ENCODE results near the gene NUP160.

NUP160 gene

GRCh38 chr11:47846998-47847397 lies 1.2 kb downstream of the NUP160 start:
- Histone ChIP-seq H3K9me3 (ENCODE audit: insufficient read depth, low read depth, low read length) (no peaks in the 10 kb centered on the region), H3K27me3 (ENCODE audit: insufficient read depth, low read length, poor library complexity, severe bottlenecking) (no peaks in the 10 kb centered on the region), H3K4me3 (ENCODE audit: low read length, poor library complexity, severe bottlenecking) (peak overlapping the region; percentile 97), H3K36me3 (ENCODE audit: insufficient read depth, low read length) (peaks cover 13% of the 10 kb centered on the region), H4K20me1 (ENCODE audit: insufficient read depth, low read length, poor library complexity, severe bottlenecking) (peaks cover 37% of the 10 kb centered on the region), H2AFZ (ENCODE audit: low read length) (no peak overlapping the region), H3K79me2 (ENCODE audit: insufficient read depth, low read length) (peaks cover 69% of the 10 kb centered on the region), H3K9ac (ENCODE audit: low read depth, low read length, poor library complexity, severe bottlenecking) (peak overlapping the region; percentile 92), H3K4me1 (ENCODE audit: insufficient read depth, low read length, poor library complexity, severe bottlenecking) (peaks cover 54% of the 10 kb centered on the region), H3F3A (ENCODE audit: low read depth) (0 out of 2 replicates have a peak, but pooled peaks cover 2% of the 10 kb centered on the region), H3K4me2 (ENCODE audit: low read depth, low read length, poor library complexity, severe bottlenecking) (peak overlapping the region; percentile 100), H3K9me2 (replicated peaks; ENCODE audit: low read depth, low read length) (no peaks in the 10 kb centered on the region)
- TF ChIP-seq CTCF (conservative IDR thresholded peaks at IDR 0.05; ENCODE audit: low read length) = no peak
- TF ChIP-seq EZH2phosphoT487 (IDR thresholded peaks at IDR 0.05; ENCODE audit: borderline replicate concordance) = no peak

GRCh38 chr11:47843361-47844055 lies 4.6 kb downstream of the NUP160 start:
- H3K36me3 ChIP-seq (ENCODE audit: insufficient read depth, low read length) = peaks cover 32% of the 10 kb centered on the region
- no peaks in the 10 kb centered on the region for H3K27me3 ChIP-seq (ENCODE audit: insufficient read depth, low read length, poor library complexity, severe bottlenecking)
- H3K9ac ChIP-seq (ENCODE audit: low read depth, low read length, poor library complexity, severe bottlenecking) = no peak overlapping the region
- TF ChIP-seq CTCF (conservative IDR thresholded peaks at IDR 0.05; ENCODE audit: low read length) (no peak), EZH2phosphoT487 (IDR thresholded peaks at IDR 0.05; ENCODE audit: borderline replicate concordance) (no peak)
- peak overlapping the region; percentile 100 for H3K4me2 ChIP-seq (ENCODE audit: low read depth, low read length, poor library complexity, severe bottlenecking)
- peak overlapping the region; percentile 48 for H3K4me3 ChIP-seq (ENCODE audit: low read length, poor library complexity, severe bottlenecking)
- H3F3A ChIP-seq (ENCODE audit: low read depth) = no peaks in the 10 kb centered on the region
- peaks cover 49% of the 10 kb centered on the region for H4K20me1 ChIP-seq (ENCODE audit: insufficient read depth, low read length, poor library complexity, severe bottlenecking)
- peaks cover 76% of the 10 kb centered on the region for H3K79me2 ChIP-seq (ENCODE audit: insufficient read depth, low read length)
- no peak overlapping the region for H2AFZ ChIP-seq (ENCODE audit: low read length)
- peaks cover 39% of the 10 kb centered on the region for H3K4me1 ChIP-seq (ENCODE audit: insufficient read depth, low read length, poor library complexity, severe bottlenecking)
- H3K9me3 ChIP-seq (ENCODE audit: insufficient read depth, low read depth, low read length) = no peaks in the 10 kb centered on the region
- no peaks in the 10 kb centered on the region for H3K9me2 ChIP-seq (replicated peaks; ENCODE audit: low read depth, low read length)

- no peak overlapping the region for H3K9ac ChIP-seq (ENCODE audit: low read depth, low read length, poor library complexity, severe bottlenecking)
- H3K79me2 ChIP-seq (ENCODE audit: insufficient read depth, low read length) = peaks cover 71% of the 10 kb centered on the region
- H3K9me3 ChIP-seq (ENCODE audit: insufficient read depth, low read depth, low read length) = no peaks in the 10 kb centered on the region
- H3K4me1 ChIP-seq (ENCODE audit: insufficient read depth, low read length, poor library complexity, severe bottlenecking) = peaks cover 39% of the 10 kb centered on the region
- H4K20me1 ChIP-seq (ENCODE audit: insufficient read depth, low read length, poor library complexity, severe bottlenecking) = peaks cover 49% of the 10 kb centered on the region
- TF ChIP-seq CTCF (conservative IDR thresholded peaks at IDR 0.05; ENCODE audit: low read length) (no peak), EZH2phosphoT487 (IDR thresholded peaks at IDR 0.05; ENCODE audit: borderline replicate concordance) (no peak)
- H3K4me2 ChIP-seq (ENCODE audit: low read depth, low read length, poor library complexity, severe bottlenecking) = peak overlapping the region; percentile 100
- H3K9me2 ChIP-seq (replicated peaks; ENCODE audit: low read depth, low read length) = no peaks in the 10 kb centered on the region
- peaks cover 38% of the 10 kb centered on the region for H3K36me3 ChIP-seq (ENCODE audit: insufficient read depth, low read length)
- no peak overlapping the region for H3K4me3 ChIP-seq (ENCODE audit: low read length, poor library complexity, severe bottlenecking)
- H3F3A ChIP-seq (ENCODE audit: low read depth) = no peaks in the 10 kb centered on the region
- no peaks in the 10 kb centered on the region for H3K27me3 ChIP-seq (ENCODE audit: insufficient read depth, low read length, poor library complexity, severe bottlenecking)
- H2AFZ ChIP-seq (ENCODE audit: low read length) = no peak overlapping the region
Observed at GRCh38 chr11:47842749-47843148, 5.4 kb downstream of the NUP160 start.
